OCI-LY1 (cell line): Measurements from ENCODE around the gene CD3D.

Experiments
- CTCF ChIP-seq: fragments of 200-600 bp; sonication (generic), shearing (Covaris generic); IDR thresholded peaks from 2 replicates; pipeline ENCODE4 v1.5.1; 2017; ENCODE audit warnings: mild to moderate bottlenecking, antibody characterized with exemption, low read length, moderate library complexity, mixed read lengths
- EZH2 ChIP-seq: fragments of 200-600 bp; sonication (generic), shearing (Covaris generic); IDR thresholded peaks from 2 replicates; pipeline ENCODE4 v1.8.0; 2017; ENCODE audit warnings: borderline replicate concordance, mixed run types, mild to moderate bottlenecking, antibody characterized with exemption, low read length, moderate library complexity, mixed read lengths

- TF ChIP-seq CTCF (no peak), EZH2 (no peak)
Observed at GRCh38 chr11:118304227-118304567, 38.3 kb downstream of the CD3D start.
